Loucy (cell line): Measurements from ENCODE around the gene CDK3.

Experiments
- H2AFZ ChIP-seq: fragments of 200-600 bp; sonication (generic); 2 replicates; pipeline ENCODE4 v1.6.0; 2016; ENCODE audit warnings: antibody characterized with exemption, mild to moderate bottlenecking, low read length, moderate library complexity
- H3F3A ChIP-seq: fragments of 200-600 bp; 2 replicates; pipeline ENCODE4 v1.6.0; 2016; ENCODE audit warnings: antibody characterized with exemption, low read depth, mild to moderate bottlenecking
- H3K27me3 ChIP-seq: fragments of 200-600 bp; sonication (generic); 2 replicates; pipeline ENCODE4 v1.6.1; 2014; ENCODE audit warnings: low read length, mild to moderate bottlenecking; ENCODE audit not compliant: insufficient read depth, poor library complexity, severe bottlenecking
- H3K36me3 ChIP-seq: fragments of 200-600 bp; sonication (generic); 2 replicates; pipeline ENCODE4 v1.6.1; 2016; ENCODE audit warnings: low read length; ENCODE audit not compliant: insufficient read depth
- H3K4me1 ChIP-seq: fragments of 200-600 bp; sonication (generic); 2 replicates; pipeline ENCODE4 v1.5.1; 2014; ENCODE audit warnings: low read length, mild to moderate bottlenecking; ENCODE audit not compliant: insufficient read depth, poor library complexity, severe bottlenecking
- H3K4me2 ChIP-seq: fragments of 200-600 bp; sonication (generic); 2 replicates; pipeline ENCODE4 v1.6.0; 2014; ENCODE audit warnings: antibody characterized with exemption, low read length, low read depth, mild to moderate bottlenecking; ENCODE audit not compliant: poor library complexity, severe bottlenecking
- H3K4me3 ChIP-seq: fragments of 200-600 bp; sonication (generic); 2 replicates; pipeline ENCODE4 v1.5.1; 2014; ENCODE audit warnings: low read length, mild to moderate bottlenecking, mixed read lengths; ENCODE audit not compliant: poor library complexity, severe bottlenecking
- H3K79me2 ChIP-seq: fragments of 200-600 bp; sonication (generic); 2 replicates; pipeline ENCODE4 v1.6.1; 2014; ENCODE audit warnings: low read length; ENCODE audit not compliant: insufficient read depth
- H3K9ac ChIP-seq: fragments of 200-600 bp; sonication (generic); 2 replicates; pipeline ENCODE4 v1.6.0; 2014; ENCODE audit warnings: mild to moderate bottlenecking, low read depth, low read length, moderate library complexity; ENCODE audit not compliant: poor library complexity, severe bottlenecking
- H3K9me2 ChIP-seq: fragments of 200-600 bp; sonication (generic); replicated peaks from 2 replicates; pipeline ENCODE4 v1.6.1; 2016; ENCODE audit warnings: low read depth, low read length, mixed read lengths
- H3K9me3 ChIP-seq: fragments of 200-600 bp; sonication (generic); 2 replicates; pipeline ENCODE4 v1.6.1; 2014; ENCODE audit warnings: mild to moderate bottlenecking, antibody characterized with exemption, low read length, low read depth; ENCODE audit not compliant: insufficient read depth
- H4K20me1 ChIP-seq: fragments of 200-600 bp; sonication (generic); 2 replicates; pipeline ENCODE4 v1.6.0; 2014; ENCODE audit warnings: antibody characterized with exemption, low read length, mild to moderate bottlenecking; ENCODE audit not compliant: insufficient read depth, poor library complexity, severe bottlenecking
- EZH2phosphoT487 ChIP-seq: fragments of 200-600 bp; IDR thresholded peaks from 2 replicates; pipeline ENCODE4 v1.6.1; 2018; ENCODE audit warnings: antibody characterized with exemption, mild to moderate bottlenecking, moderate library complexity, borderline replicate concordance
- TF ChIP-seq, protein P1 (sequence below): fragments of 200-600 bp; sonication (generic); conservative IDR thresholded peaks from 2 replicates; pipeline ENCODE4 v1.5.1; 2014; ENCODE audit warnings: mild to moderate bottlenecking, antibody characterized with exemption, low read length

Gene CDK3

DNA sequence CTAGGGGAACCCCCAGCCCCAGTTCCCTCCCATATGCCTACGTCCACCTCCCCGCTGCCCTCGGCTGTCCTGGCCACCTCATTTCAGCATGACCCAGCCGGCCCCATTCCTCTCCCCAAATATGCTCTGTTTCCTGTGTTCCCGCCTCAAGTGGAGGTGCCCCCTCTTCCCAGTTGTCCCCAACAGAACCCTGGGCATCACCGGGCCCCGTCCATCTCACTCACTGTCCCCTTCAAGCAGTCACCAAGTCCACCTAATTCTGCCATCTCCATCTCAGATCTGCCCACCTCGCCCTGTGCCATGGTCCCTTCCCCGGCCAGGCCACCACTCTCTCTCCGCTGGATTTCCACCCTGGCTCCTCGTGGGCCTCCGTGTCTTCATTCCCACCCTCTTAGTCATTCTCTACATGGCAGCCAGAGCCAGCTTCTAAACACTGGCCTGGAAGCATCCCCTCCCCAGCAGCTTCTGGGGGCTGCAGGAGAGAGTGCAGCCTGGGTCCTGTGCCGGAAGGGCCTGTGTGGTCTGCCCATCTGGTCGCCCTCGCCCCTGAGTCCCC lies 12.8 kb downstream of the CDK3 start:
- Histone ChIP-seq H3K79me2 (no peaks in the 10 kb centered on the region), H3K4me1 (peaks cover 5% of the 10 kb centered on the region), H2AFZ (peak overlapping the region; percentile 47; the same call in 1 of the 2 replicates), H3F3A (no peaks in the 10 kb centered on the region), H3K9ac (peak overlapping the region; percentile 45), H3K9me2 (no peaks in the 10 kb centered on the region), H3K36me3 (no peaks in the 10 kb centered on the region), H3K27me3 (no peaks in the 10 kb centered on the region), H4K20me1 (no peaks in the 10 kb centered on the region), H3K4me3 (no peak overlapping the region), H3K9me3 (no peaks in the 10 kb centered on the region), H3K4me2 (no peak overlapping the region)
- no peak for TF ChIP-seq EZH2phosphoT487
- TF ChIP-seq, protein P1, sequence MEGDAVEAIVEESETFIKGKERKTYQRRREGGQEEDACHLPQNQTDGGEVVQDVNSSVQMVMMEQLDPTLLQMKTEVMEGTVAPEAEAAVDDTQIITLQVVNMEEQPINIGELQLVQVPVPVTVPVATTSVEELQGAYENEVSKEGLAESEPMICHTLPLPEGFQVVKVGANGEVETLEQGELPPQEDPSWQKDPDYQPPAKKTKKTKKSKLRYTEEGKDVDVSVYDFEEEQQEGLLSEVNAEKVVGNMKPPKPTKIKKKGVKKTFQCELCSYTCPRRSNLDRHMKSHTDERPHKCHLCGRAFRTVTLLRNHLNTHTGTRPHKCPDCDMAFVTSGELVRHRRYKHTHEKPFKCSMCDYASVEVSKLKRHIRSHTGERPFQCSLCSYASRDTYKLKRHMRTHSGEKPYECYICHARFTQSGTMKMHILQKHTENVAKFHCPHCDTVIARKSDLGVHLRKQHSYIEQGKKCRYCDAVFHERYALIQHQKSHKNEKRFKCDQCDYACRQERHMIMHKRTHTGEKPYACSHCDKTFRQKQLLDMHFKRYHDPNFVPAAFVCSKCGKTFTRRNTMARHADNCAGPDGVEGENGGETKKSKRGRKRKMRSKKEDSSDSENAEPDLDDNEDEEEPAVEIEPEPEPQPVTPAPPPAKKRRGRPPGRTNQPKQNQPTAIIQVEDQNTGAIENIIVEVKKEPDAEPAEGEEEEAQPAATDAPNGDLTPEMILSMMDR: no peak

DNA sequence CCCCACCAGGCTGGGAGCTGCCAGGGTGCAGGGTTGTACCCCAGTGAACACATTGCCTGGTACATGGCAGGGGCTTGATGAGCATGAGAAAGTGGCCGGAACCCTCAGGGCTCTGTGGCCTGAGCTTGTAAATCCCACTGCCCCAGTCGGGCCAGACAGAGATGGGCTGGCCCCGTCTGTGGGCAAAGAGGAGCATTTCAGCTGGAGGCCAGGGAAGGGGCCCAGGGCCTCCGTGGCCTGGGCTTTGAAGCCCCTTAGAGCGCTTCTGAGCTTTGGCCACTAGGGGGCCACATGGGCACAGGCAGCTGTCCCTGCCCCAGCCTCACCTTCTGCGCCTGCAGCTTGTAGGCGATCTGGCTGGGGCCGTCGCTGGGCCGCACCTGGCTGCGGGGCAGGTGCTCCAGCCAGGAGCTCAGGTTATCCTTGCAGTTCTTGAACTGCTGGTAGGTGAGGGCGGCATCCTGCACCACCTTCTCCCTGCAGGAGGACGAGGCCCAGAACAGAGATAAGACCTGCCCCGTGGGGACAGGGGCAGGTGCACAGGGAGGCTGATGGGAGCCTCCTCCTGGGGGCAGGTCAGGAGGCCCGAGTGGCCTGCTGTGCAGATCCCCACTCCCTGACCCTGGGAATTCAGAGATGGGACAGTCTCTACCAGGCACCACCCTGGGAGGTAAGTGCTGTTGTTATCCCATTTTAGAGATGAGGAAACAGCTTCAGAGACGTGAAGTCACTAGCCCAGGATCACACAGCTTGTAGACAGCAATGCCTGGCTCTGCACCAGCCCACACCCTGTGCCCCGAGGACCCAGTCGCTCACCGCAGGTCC lies 13.7 kb downstream of the CDK3 start:
- H3K4me3 ChIP-seq: no peak overlapping the region

DNA sequence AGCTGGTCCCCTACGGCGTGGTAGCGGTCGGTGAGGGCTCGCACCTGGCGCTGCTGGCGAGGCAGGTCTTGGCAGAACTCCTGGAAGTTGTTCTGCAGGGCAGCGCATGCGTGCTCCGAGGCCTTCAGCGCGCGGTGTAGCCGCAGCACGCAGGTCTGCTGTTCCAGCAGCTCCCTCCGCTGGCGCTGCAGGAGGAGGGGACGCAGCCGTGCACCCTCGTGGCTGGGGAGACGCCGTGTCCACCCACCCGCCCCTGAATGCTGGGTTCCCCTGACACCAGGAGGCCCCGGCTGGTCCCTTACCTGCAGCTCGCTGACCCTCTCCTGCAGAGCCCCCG lies 14.2 kb downstream of the CDK3 start:
- H3K27me3 ChIP-seq: no peaks in the 10 kb centered on the region
- no peaks in the 10 kb centered on the region for H3F3A ChIP-seq
- H3K9ac ChIP-seq: no peak overlapping the region
- H3K79me2 ChIP-seq: no peaks in the 10 kb centered on the region
- H4K20me1 ChIP-seq: no peaks in the 10 kb centered on the region
- H2AFZ ChIP-seq: no peak overlapping the region
- no peak for TF ChIP-seq EZH2phosphoT487
- TF ChIP-seq, protein P1: no peak
- no peaks in the 10 kb centered on the region for H3K36me3 ChIP-seq
- no peak overlapping the region for H3K4me2 ChIP-seq
- no peak overlapping the region for H3K4me3 ChIP-seq
- no peaks in the 10 kb centered on the region for H3K9me3 ChIP-seq
- H3K4me1 ChIP-seq: peaks cover 12% of the 10 kb centered on the region
- H3K9me2 ChIP-seq: no peaks in the 10 kb centered on the region

More for the DNA sequence above, 13.7 kb downstream of the CDK3 start:
- H3K9me3 ChIP-seq: no peaks in the 10 kb centered on the region
- H3K79me2 ChIP-seq: no peaks in the 10 kb centered on the region
- no peaks in the 10 kb centered on the region for H3F3A ChIP-seq
- peak overlapping the region; percentile 45 for H3K9ac ChIP-seq
- no peaks in the 10 kb centered on the region for H3K36me3 ChIP-seq
- no peak overlapping the region for H3K4me2 ChIP-seq
- H2AFZ ChIP-seq: peak overlapping the region; percentile 47; the same call in 1 of the 2 replicates
- TF ChIP-seq, protein P1: peak; percentile 84
- TF ChIP-seq EZH2phosphoT487: no peak
- H3K4me1 ChIP-seq: peaks cover 6% of the 10 kb centered on the region
- H3K27me3 ChIP-seq: no peaks in the 10 kb centered on the region
- H3K9me2 ChIP-seq: no peaks in the 10 kb centered on the region
- H4K20me1 ChIP-seq: no peaks in the 10 kb centered on the region
